HG03469 (cell line): Measurements from ENCODE around the gene STX5.
A peak's percentile ranks its signal among the peaks of the same experiment; 100 is the strongest.
"Not testable (repeated sequence)": the region's sequence is repeated elsewhere in the genome, so short reads cannot be mapped to it uniquely, and the experiment has no call there.

Experiments used
- ATAC-seq: cut with Tn5 transposase; IDR thresholded peaks from one replicate; pipeline ENCODE4 v1.9.1; 2021; ENCODE audit warnings: mild to moderate bottlenecking, moderate library complexity, moderate number of reproducible peaks; ENCODE audit not compliant: unreplicated experiment

Gene STX5

DNA sequence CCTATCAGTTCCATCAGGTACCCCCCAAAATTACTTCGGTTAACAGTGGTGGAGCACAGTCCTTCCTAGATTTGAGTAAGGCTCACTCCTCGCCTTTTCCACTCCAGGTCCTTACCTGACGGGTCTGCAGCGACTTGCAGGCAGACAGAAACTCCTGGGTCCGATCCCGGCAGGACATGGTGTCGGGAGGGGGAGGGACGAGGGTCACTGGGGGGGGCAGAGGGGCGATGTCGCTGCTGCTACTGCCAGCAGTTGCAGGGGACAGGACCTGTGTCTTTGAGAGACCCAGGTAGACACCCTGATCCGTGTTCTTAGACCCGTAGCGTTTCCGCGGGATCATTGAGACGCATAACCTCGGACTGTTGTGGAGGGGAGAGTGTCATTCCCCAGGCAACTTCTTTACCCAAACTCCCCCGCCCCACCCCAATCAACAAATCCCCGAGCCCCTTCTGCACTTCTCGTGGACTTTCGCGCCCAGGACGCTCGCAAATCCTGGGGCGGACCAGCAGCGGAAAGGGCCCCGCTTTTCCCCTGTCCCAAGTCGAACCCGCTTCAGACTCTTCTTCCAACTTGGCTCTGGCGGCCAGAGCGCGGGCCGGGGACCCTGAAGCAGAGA lies 839 bp downstream of the STX5 start:
- no peak for ATAC-seq

DNA sequence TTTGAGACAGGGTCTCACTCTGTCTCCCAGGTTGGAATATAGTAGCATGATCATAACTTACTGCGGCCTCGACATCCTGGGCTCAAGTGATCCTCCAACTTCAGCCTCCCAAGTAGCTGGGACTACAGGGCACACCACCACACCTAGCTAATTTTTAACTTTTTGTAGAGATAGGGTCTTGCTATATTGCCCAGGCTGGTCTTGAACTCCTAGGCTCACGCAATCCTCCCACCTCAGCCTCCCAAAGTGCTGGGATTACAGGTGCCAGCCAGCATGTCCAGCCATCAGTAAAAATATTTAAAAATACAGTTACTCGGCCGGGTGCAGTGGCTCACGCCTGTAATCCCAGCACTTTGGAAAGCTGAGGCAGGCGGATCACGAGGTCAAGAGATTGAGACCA lies 3.7 kb downstream of the STX5 start:
- not testable (repeated sequence) for ATAC-seq

DNA sequence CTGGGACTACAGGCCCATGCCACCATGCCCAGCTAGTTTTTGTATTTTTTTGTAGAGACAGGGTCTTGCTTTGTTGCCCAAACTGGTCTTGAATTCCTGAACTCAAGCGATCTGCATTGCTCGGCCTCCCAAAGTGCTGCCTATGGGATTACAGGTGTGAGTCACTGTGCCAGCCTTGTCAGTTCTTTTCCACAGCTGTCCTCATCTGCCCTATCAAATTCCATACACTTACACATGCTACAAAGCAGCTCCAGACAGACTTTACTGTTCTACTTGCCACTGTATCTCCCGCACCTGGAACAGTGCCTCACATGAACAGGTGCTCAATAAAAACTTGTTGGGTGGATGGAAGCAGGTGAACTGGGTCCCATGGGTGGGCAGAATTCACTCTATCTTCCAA lies 8.2 kb downstream of the STX5 start:
- no peak for ATAC-seq

- ATAC-seq: no peak
Measured at GRCh38 chr11:62817129-62817528, 14.7 kb downstream of the STX5 start.

DNA sequence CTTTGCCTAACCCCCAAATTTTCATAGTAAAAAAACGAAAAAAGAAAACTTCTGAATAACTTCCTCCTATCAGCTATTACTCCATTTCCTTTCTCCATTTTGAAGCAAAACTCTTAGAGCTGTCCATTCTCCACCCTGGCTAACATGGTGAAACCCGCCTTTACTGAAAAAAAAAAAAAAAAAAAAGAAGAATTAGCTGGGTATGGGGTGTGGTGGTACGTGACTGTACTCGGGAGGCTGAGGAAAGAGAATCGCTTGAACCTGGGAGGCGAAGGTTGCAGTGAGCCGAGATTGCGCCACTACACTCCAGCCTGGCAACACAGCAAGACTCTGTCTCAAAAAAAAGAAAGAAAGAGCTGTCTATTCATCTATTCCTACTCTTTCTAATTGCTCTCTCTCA lies 15.3 kb downstream of the STX5 start:
- no peak for ATAC-seq

DNA sequence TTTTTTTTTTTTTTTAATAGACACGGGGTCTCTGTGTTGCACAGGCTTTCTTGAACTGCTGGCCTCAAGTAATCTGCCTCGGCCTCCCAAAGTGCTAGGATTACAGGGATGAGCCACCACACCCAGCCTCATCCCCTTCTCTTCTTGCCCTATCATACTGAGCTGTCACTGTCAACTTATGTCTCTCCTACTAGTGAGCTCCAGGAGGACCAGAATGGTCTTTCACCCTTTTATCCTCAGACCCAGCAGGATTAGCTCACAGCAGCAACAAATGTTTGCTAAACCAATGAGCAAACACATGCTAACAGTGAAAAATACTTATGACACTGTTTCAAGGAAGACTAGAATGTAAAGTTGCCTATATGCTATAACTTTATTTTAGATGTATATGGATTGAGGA lies 20.2 kb downstream of the STX5 start:
- ATAC-seq: no peak

- no peak for ATAC-seq
Measured at GRCh38 chr11:62810748-62811147, 21.1 kb downstream of the STX5 start.

- no peak for ATAC-seq
Measured at GRCh38 chr11:62806611-62807121, 25.2 kb downstream of the STX5 start.

DNA sequence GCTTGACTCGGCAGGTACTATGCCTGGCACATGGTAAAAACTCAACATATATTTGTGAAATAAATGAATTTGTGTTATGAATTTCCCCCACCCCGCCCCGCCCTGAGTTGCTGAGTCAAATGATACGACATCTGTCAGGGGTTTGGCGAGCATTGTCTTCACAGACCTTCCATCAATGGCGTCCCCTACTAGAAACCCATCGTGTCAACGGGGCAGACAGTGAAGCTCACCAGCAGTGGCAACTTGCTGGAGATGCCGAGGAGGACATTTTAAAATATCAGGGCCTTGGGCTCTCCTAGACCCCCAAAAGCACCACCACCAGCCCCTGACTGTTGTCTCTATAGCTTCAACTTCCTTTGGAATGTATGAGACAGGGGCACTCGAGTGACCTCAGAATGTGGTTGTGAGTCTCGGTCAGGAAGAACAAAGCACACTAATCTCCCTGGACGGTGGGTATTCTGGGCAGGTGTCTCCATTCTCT lies 25.9 kb downstream of the STX5 start:
- no peak for ATAC-seq

GRCh38 chr11:62805076-62805892 lies 26.6 kb downstream of the STX5 start, which contains the start of gene NXF1:
Gene NXF1, minus strand, starts transcription at chr11:62805440. Its CDS starts 84 bp downstream, at chr11:62805356.
- peak; percentile 74 for ATAC-seq

GRCh38 chr11:62804310-62805075 lies 27.4 kb downstream of the STX5 start:
- no peak for ATAC-seq

DNA sequence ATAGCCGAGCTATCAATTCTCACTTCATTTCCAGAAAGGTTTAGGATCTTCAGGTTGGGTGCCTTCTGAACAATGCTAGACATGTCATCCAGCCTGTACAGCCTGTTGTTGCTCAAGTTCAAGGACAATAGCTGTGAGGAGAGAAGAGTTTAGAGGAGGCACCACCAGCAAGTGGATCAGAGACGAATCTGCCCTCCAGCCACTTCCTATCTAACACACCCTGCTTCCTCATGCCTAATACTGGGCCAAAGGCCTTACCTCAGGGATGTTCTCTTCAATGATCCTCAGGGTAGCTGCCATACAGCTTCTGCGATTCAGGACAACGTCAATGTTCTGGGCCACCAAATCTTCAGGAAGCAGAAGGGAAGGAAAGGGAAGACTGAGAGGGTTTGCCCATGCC lies 30.8 kb downstream of the STX5 start:
- ATAC-seq: no peak

DNA sequence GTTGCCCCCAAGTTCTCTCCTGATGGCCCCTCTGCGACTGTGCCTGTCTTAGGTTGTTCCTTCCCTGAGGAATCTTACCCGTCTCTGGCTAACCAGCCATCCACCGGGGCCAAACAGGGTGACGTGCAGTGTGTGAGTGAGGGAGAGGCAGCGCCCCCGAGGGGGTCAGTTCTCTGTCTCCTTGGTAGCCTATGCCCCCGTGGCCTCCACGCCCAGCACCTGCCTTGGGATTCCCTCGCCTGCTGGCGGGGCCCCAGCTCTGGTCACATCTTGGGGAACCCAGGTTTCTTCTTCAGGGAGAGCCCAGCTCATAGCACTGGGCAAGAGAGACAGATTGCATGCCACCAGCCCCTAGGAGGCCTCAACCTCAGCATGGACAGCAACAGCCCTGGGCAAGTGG lies 32.4 kb downstream of the STX5 start:
- ATAC-seq: no peak

- ATAC-seq: no peak
Measured at GRCh38 chr11:62796281-62796680, 35.6 kb downstream of the STX5 start.

- ATAC-seq: no peak
Measured at GRCh38 chr11:62794201-62794775, 37.6 kb downstream of the STX5 start.

- no peak for ATAC-seq
Measured at GRCh38 chr11:62792202-62792575, 39.7 kb downstream of the STX5 start.

- ATAC-seq: no peak
Measured at GRCh38 chr11:62791501-62792201, 40.2 kb downstream of the STX5 start, which contains the start of gene TMEM223. Gene TMEM223, minus strand, starts transcription at chr11:62792006. Its CDS starts 12 bp downstream, at chr11:62791994.

- no peak for ATAC-seq
Measured at GRCh38 chr11:62789576-62789975, 42.3 kb downstream of the STX5 start.

- ATAC-seq: no peak
Measured at GRCh38 chr11:62788991-62789390, 42.9 kb downstream of the STX5 start.
